ENCODE data around the gene CSPG4.

- TF ChIP-seq CTCF (IDR thresholded peaks at IDR 0.05) (no peak), POLR2A (IDR thresholded peaks at IDR 0.05) (peak; percentile 93)
Measured at GRCh38 chr15:75639709-75640482, 72.8 kb downstream of the CSPG4 start, which contains the start of gene IMP3.
